ENCODE results near the gene LIX1.
A peak's percentile ranks its signal among the peaks of the same experiment; 100 is the strongest.
"Not testable (repeated sequence)": the region's sequence is repeated elsewhere in the genome, so short reads cannot be mapped to it uniquely, and the experiment has no call there.

Gene LIX1

DNA sequence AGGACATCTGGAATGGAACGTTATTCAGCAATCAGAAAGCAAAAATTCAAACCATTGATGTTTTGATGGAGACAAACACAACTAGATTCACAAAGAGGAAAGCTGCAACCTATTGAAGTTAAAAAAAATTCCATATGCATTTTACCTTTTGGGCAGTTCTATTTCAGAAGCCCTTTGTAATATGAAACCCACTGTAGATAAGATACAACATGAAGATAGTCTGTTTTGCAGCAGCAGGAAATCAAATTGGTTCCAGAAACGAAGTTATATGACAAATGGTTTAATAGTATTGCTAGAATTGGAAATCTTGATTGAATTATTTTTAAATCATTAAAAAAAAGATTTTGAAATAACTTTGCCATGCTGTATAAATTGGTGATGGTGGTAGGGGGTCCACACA lies 872 bp downstream of the LIX1 start:
- FAIRE-seq (no peak), DNase-seq (ENCODE audit: low spot score) (no peak)

DNA sequence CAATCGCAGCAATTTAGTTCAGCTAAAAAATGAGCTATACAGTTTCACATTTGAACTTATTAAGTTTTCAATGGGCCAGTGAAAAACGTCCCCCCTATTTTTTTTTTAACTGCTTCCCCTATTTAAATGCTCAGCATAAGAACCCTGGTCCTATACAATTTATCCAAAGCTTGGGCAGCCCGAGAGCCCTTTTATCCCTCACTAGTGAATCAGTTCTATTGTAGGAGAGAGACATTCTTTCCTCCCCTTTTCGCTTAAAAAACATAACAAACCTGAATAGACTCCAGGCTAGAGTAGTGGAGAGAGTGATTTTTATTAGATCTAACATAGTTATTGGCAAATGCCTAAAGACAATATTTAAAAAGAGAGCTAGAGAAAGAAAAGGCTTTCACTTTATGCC lies 1.4 kb downstream of the LIX1 start:
- DNase-seq (ENCODE audit: low spot score), result no peak
- no peak for FAIRE-seq

DNA sequence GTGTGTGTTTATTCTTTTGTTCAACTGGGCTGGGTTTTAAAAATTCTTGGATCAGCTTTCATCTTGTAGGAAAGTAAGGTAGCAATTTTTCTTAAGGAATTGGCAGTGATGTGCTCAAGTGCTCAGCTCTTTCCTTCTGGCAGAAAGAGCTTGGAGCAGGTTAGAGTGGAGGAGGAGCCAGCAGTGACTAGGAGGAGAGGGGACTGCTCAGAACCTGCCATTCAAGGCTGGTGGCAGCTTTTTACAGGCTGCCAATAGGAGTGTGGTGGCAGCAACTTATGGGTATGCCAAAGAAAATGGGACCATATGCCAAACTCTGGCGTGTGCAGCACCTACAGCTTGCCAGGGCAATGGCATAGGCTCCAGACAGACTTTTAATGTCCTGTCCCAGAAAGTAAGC lies 2.2 kb downstream of the LIX1 start:
- DNase-seq (ENCODE audit: low spot score); FAIRE-seq: not testable (repeated sequence)

DNA sequence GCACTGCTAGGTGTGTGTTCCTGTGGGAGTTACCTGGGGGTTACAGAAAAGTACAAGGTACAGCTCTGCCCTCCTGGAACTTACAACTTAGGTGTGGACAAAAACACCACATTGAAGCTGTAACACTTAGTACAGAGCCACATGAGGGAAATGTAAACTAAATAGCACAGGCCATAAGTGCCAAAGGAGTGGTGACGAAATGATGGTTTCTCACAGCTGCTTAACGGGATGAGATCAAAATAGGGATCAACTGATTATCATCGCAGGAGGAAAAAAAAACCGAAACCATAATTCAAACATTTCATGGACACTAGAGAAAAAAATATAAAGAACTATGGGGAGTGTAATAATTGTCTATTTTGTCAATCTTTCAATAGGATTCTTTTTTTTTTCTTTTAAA lies 5.9 kb downstream of the LIX1 start:
- FAIRE-seq (no peak), DNase-seq (ENCODE audit: low spot score) (no peak)

- DNase-seq (ENCODE audit: low spot score), result no peak
- FAIRE-seq, result no peak
These were observed 6.5 kb downstream of the LIX1 start for GRCh38 chr5:97135868-97136267.

DNA sequence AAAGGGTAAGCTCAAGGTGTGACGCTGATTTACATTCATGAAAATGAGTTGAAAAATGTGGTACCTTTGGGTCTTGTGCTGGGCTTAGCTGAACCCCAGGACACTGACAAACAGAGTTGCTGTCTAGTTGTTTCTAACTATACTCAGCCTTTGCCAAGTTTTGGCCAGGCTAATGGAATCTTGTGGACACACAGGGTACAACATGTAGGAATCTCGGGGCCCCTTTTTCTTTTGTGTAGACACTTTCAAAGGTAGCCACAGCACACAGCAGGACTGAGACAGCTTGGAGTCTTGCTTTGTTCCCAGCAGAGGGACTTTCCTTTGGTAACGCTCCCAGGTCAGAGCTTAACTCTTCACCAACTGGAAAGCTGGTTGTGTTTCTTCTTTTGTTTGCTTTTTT lies 7.8 kb downstream of the LIX1 start:
- FAIRE-seq (no peak), DNase-seq (ENCODE audit: low spot score) (no peak)

DNA sequence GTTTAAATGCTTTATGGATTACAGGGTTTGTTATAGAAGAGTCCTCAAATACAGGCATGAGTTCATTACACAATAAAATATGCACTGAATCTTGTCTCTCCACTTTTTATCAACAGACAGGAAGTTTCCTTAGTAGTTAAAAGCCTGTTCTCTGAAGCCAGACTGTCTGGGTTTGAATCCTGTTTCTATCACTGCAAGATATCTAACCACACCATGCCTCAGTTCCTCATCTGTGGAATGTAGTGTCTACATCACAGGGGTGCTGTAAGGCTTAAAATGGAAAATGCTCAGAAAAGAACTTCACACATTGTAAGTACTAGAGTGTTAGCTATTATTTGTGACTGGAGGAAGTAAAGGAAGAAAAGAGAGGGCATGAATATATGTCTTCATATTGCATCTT lies 9.3 kb downstream of the LIX1 start:
- DNase-seq (ENCODE audit: low spot score), result no peak
- FAIRE-seq, result no peak

DNA sequence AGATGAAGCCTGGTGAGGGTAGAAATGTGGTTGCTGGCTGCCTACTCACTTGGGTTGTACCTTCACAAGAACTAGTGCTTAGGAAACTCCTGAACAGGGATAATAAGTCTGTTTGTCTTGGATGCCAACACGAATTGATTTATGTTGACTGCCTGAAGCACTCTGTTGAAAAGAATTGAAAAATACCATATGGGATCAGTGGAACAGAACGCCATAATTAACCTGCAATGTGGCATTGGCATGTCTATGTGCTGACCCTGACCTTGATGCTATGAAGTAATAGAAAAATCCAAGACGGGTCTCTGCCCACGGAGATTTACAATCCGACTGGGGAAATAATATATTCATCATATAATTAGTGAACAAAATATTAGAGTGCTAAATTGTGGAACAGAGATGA lies 10.5 kb downstream of the LIX1 start:
- FAIRE-seq, result no peak

GRCh38 chr5:97131139-97131710 lies 11.2 kb downstream of the LIX1 start:
- DNase-seq (ENCODE audit: low spot score) (no peak), FAIRE-seq (no peak)

More for the DNA sequence above, 10.5 kb downstream of the LIX1 start:
- no peak for DNase-seq (ENCODE audit: low spot score)

- FAIRE-seq (no peak), DNase-seq (ENCODE audit: low spot score) (no peak)
These were observed 14.7 kb downstream of the LIX1 start for GRCh38 chr5:97127727-97128126.

GRCh38 chr5:97125125-97125683 lies 17.2 kb downstream of the LIX1 start:
- DNase-seq (ENCODE audit: low spot score), result no peak
- FAIRE-seq, result no peak

GRCh38 chr5:97124335-97124734 lies 18.1 kb downstream of the LIX1 start:
- FAIRE-seq (no peak), DNase-seq (ENCODE audit: low spot score) (peak; percentile 34)

- no peak for FAIRE-seq
- no peak for DNase-seq (ENCODE audit: low spot score)
These were observed 20.6 kb downstream of the LIX1 start for GRCh38 chr5:97121848-97122247.

DNA sequence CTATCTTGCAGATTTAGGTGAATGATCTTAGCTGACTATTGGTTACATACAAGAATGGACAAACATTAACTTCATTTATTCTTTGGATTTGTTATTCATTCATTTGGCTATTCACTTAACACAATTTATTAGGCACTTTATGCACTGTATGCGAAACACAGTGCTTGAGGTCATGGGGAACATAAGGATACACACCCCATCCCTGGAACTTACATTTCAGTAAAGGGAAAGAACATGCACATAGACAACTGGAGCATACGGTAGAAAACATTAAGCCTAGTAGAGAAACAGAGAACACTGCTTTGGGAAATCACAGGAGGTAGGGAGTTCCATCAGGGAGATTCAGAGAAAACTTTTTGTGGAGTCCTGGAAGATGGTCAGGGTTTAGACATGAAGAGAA lies 22.2 kb downstream of the LIX1 start:
- FAIRE-seq (no peak), DNase-seq (ENCODE audit: low spot score) (no peak)

DNA sequence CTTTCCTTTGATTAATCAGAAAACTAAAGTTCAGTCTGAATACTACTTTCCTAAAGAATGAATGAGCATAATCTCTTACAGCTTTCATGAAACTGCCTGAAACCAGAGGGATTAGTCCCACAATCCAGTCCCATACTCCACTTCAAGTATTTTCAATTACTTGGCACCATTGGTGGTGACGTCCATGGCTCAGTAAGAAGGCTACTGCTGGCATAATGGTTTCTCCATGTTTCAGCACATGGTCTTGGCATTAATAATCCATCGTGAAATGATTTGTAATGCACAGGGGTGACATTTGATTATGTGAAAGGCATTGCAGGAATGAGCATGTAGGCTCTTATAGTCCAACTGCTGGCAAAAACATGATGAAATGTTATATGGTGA lies 23.4 kb downstream of the LIX1 start:
- DNase-seq (ENCODE audit: low spot score), result no peak
- FAIRE-seq, result no peak

DNA sequence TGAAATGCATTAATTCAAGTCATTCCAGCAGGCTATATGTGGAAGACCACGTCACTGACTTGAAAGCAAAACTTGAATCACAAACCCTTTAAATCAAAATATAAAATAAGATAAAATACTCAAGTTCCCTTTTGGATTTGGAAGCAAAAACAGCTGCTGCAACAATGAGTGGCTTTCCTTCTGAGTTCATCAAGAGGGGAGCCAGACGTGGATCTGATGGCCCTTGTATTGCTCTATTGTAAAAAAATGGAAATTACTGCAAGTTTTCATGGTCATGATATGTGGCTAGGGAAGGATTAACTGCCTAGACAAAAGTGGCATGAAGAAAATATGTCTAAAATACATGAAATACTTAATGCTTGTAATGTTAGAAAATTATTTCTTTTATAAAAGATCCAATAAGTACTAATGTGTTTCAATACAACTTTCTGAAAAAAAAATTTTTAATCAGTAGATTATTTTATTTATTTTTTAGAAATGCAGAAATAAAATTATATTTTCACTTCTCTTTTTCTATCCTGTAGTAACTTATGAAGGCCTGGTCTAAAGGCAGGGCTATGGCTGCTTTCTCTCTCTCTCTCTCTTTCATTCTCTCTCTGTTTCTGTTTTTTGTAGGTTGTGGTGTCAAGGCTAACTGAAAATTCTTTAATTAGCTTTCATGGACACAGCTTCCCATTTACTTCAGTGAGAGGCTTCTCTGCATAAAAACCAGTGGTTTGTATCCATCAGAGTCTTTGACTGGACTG lies 24.0 kb downstream of the LIX1 start:
- FAIRE-seq, result no peak
- DNase-seq (ENCODE audit: low spot score), result no peak

DNA sequence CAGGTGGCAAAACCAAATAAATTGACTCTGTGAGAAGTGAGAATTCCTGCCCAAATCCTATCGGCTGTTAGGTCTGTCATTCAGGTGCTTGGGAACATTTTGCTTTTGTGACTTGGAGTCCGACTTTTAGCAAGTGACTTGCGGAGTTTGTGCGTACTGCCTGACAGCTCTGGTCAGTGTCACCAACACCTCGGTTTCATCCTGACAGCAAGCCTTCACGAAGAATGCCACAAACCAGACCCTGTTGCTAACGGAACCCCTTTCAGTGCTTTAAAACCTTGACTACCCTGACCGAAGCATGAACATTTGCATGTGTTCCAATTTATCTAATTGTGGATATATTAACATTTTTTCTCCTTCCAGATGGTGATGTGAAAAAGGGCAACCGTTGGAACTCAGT lies 26.5 kb downstream of the LIX1 start:
- FAIRE-seq (no peak), DNase-seq (ENCODE audit: low spot score) (no peak)

DNA sequence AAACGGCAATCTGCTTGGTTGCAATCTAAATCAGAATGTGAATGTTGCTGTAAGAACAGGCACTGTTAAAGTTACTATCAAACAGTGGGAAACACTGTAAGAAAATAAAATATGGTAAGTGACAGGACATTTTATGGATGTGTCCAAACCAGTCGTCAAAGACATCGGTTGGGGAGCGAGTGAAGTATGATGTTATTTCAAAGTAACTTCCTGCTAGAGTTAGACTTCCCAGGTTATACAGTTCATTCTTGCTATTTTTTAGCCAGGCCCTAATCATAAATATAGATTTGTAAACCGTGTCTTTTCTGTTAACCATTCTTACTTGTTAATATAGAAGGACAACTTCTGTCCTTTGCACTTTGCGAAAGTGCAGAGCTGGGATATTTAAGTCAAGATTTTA lies 30.2 kb downstream of the LIX1 start:
- FAIRE-seq (no peak), DNase-seq (ENCODE audit: low spot score) (no peak)

- no peak for FAIRE-seq
- DNase-seq (ENCODE audit: low spot score), result no peak
These were observed 30.8 kb downstream of the LIX1 start for GRCh38 chr5:97111616-97112015.

DNA sequence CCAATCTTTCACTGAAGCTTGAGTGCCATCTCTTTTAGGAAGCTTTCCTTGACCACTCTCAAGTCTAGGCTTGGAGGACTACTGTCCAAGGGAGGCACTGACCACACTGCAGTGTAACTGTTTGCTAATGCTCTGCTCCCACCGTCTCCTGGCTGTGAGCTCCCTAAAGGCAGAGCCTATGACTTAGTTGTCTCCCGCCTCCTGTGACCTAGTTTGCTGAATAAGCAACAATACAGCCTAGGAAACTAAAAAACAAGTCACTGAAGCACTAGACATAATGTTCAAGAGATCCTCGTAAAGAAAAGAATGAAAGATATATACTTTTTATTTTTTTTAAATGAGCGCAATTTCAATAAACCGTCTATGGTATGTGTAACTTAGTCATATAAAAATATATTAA lies 31.4 kb downstream of the LIX1 start:
- FAIRE-seq, result no peak
- DNase-seq (ENCODE audit: low spot score), result no peak

GRCh38 chr5:97107318-97107717 lies 35.1 kb downstream of the LIX1 start:
- DNase-seq (ENCODE audit: low spot score) (no peak), FAIRE-seq (no peak)

DNA sequence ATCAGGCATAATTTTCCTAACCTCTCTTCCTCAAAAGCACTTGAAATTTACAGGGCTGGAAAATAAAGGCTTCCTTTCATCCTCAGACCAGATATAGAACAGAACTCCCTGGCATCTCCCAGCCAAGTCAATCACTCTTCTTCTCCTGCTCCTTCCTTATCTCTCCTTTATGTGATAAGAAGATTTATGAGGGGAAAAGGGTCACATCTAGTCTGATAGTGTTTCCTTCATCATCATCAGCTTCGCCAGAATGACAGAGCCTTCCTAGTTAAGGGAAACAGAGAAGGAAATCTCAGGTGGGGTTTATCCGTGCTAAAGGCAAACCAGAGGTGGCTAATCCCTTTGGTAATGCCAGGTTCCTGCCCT lies 36.2 kb downstream of the LIX1 start:
- FAIRE-seq (no peak), DNase-seq (ENCODE audit: low spot score) (no peak)

DNA sequence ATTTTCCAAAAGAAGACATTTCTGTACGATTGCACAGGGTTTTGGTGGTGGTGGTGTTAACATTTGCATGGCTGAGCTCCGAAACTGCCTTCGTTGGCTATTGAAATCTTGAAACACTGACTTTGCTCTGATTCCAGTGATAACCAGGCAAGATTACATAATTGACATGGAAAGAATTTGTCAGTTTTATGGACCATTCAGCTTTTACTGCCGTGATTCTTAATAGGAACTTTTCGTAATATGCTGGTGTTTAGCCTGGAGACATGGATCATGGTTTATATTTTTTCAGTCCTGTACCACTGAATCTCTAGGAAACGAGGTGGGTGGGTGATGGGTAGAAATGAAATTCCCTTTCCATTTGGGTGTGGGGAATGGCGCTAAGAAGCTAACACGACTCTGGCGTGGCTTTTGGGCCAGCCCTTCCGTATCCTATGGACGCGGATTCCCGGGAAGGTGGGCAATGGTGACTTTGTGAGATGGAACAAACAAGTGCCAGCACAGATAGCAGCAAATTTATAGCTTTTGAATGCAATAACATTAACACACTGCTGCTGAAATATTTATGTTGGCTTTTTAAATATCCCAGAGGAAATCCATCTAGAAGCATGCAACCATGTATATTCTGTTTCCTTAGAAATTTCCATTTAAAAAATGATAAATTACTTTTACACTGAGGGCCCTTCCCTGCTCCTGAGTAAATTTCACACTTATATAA lies 36.8 kb downstream of the LIX1 start:
- FAIRE-seq (no peak), DNase-seq (ENCODE audit: low spot score) (no peak)
